IMR-90 (cell line): ENCODE results near the gene AKAP6. TPM values are rescaled to one million over a fixed set of nuclear protein-coding genes. Genes with fewer than 3 reads are reported as not detected.

Experiments
- ATAC-seq: fragments of 200-7000 bp; cut with Tn5 transposase; 2 replicates; pipeline ENCODE4 v1.9.1; 2020; ENCODE audit warnings: low read depth, mild to moderate bottlenecking, moderate library complexity
- BruUV-seq: library from RNA; stranded (reverse); fragments of 400-500 nt; replicated peaks from 2 replicates; lab custom pipeline; 2021; lab: Mats Ljungman, UMichigan
- CTCF ChIA-PET: fragments of 300-600 bp; formaldehyde crosslinking; extraction: SDS; loops from one replicate; lab custom pipeline; 2021; ENCODE audit warnings: antibody characterized with exemption; lab: Yijun Ruan, JAX
- POLR2A ChIA-PET: fragments of 300-600 bp; sonication (Branson Sonifier 250); formaldehyde crosslinking; loops from one replicate; lab custom pipeline; 2022; ENCODE audit warnings: antibody characterized with exemption; ENCODE audit not compliant: unreplicated experiment; lab: Charles Lee
- DNase-seq: peaks from one replicate; pipeline ENCODE4 v3.0.0; 2013
- H2AFZ ChIP-seq: replicated peaks from 2 replicates; pipeline ENCODE3; 2013; ENCODE audit warnings: low read length, mild to moderate bottlenecking; ENCODE audit not compliant: poor library complexity
- H2AK5ac ChIP-seq: 2 replicates; pipeline ENCODE4 v1.6.1; 2013; ENCODE audit warnings: low read depth, low read length, inconsistent platforms
- H2AK9ac ChIP-seq: replicated peaks from 2 replicates; pipeline ENCODE3; 2013; ENCODE audit warnings: mild to moderate bottlenecking, low read depth, low read length, moderate library complexity; ENCODE audit not compliant: poor library complexity
- H2BK120ac ChIP-seq: 2 replicates; pipeline ENCODE4 v1.6.1; 2013; ENCODE audit warnings: low read depth, low read length, inconsistent platforms
- H2BK15ac ChIP-seq: 3 replicates; pipeline ENCODE4 v1.6.1; 2013; ENCODE audit warnings: low read depth, low read length, inconsistent platforms
- H2BK20ac ChIP-seq: 2 replicates; pipeline ENCODE4 v1.6.1; 2013; ENCODE audit warnings: low read depth, mild to moderate bottlenecking, inconsistent platforms, low read length, moderate library complexity
- H2BK5ac ChIP-seq: 2 replicates; pipeline ENCODE4 v1.6.1; 2013; ENCODE audit warnings: mild to moderate bottlenecking, low read depth, low read length, inconsistent platforms; ENCODE audit not compliant: poor library complexity, severe bottlenecking
- H3K14ac ChIP-seq: replicated peaks from 2 replicates; pipeline ENCODE4 v1.6.1; 2013; ENCODE audit warnings: low read depth, low read length, inconsistent platforms
- H3K18ac ChIP-seq: 2 replicates; pipeline ENCODE4 v1.6.1; 2013; ENCODE audit warnings: low read depth, low read length, control low read depth
- H3K23ac ChIP-seq: 2 replicates; pipeline ENCODE4 v1.6.1; 2013; ENCODE audit warnings: low read depth, low read length, inconsistent platforms
- H3K27ac ChIP-seq: 2 replicates; pipeline ENCODE4 v1.5.1; 2013; ENCODE audit warnings: mild to moderate bottlenecking, control low read depth, low read length; ENCODE audit not compliant: insufficient read depth
- H3K27me3 ChIP-seq: 2 replicates; pipeline ENCODE4 v1.6.1; 2013; ENCODE audit warnings: low read length; ENCODE audit not compliant: control insufficient read depth, insufficient read depth
- H3K36me3 ChIP-seq: 2 replicates; pipeline ENCODE4 v1.6.1; 2013; ENCODE audit warnings: low read length, mixed read lengths; ENCODE audit not compliant: control insufficient read depth, insufficient read depth
- H3K4ac ChIP-seq: 2 replicates; pipeline ENCODE4 v1.6.1; 2013; ENCODE audit warnings: low read depth, low read length, inconsistent platforms
- H3K4me1 ChIP-seq: 2 replicates; pipeline ENCODE4 v1.6.1; 2013; ENCODE audit warnings: low read length, mixed read lengths; ENCODE audit not compliant: control insufficient read depth, insufficient read depth
- H3K4me2 ChIP-seq: 2 replicates; pipeline ENCODE4 v1.6.1; 2013; ENCODE audit warnings: low read depth, mild to moderate bottlenecking, control low read depth, low read length, moderate library complexity
- H3K4me3 ChIP-seq: 2 replicates; pipeline ENCODE4 v1.5.1; 2013; ENCODE audit warnings: low read depth, mild to moderate bottlenecking, control low read depth, low read length, moderate library complexity; ENCODE audit not compliant: insufficient read depth
- H3K56ac ChIP-seq: 2 replicates; pipeline ENCODE4 v1.6.1; 2013; ENCODE audit warnings: low read length, inconsistent platforms; ENCODE audit not compliant: insufficient read depth; ENCODE audit errors: extremely low read depth
- H3K79me1 ChIP-seq, 2 experiments: 2 replicates each; pipeline ENCODE4 v1.6.1; 2013; ENCODE audit warnings: low read length in 2 of 2, inconsistent platforms in 1 of 2, low read depth in 1 of 2
- H3K9ac ChIP-seq: 2 replicates; pipeline ENCODE4 v1.6.1; 2013; ENCODE audit warnings: low read depth, low read length, control low read depth
- H3K9me1 ChIP-seq: 2 replicates; pipeline ENCODE4 v1.6.1; 2013; ENCODE audit warnings: low read length, inconsistent platforms; ENCODE audit not compliant: insufficient read depth
- H3K9me3 ChIP-seq: 2 replicates; pipeline ENCODE4 v1.6.1; 2013; ENCODE audit warnings: low read length; ENCODE audit not compliant: control insufficient read depth, insufficient read depth
- H4K20me1 ChIP-seq: 2 replicates; pipeline ENCODE4 v1.6.1; 2013; ENCODE audit warnings: low read length, inconsistent platforms; ENCODE audit not compliant: insufficient read depth
- H4K5ac ChIP-seq: 2 replicates; pipeline ENCODE4 v1.6.1; 2013; ENCODE audit warnings: mild to moderate bottlenecking, low read depth, low read length, control low read depth
- H4K8ac ChIP-seq, 2 experiments: 2 replicates each; pipeline ENCODE4 v1.6.1; 2013; ENCODE audit warnings: low read depth in 2 of 2, low read length in 2 of 2, control low read depth in 1 of 2, inconsistent platforms in 1 of 2
- H4K91ac ChIP-seq: 2 replicates; pipeline ENCODE4 v1.6.1; 2013; ENCODE audit warnings: low read depth, low read length, inconsistent platforms; ENCODE audit not compliant: insufficient read depth
- BHLHE40 ChIP-seq: fragments of 150-350 bp; IDR thresholded peaks from 2 replicates; pipeline ENCODE4 v1.6.1; 2016; ENCODE audit warnings: mild to moderate bottlenecking, low read depth, low read length
- CEBPB ChIP-seq: IDR thresholded peaks from 2 replicates; pipeline ENCODE4 v1.6.1; 2012; ENCODE audit warnings: low read depth, low read length, improper control_type of control experiment
- CHD1 ChIP-seq: IDR thresholded peaks from 2 replicates; pipeline ENCODE4 v1.6.1; 2012; ENCODE audit warnings: low read depth, low read length, improper control_type of control experiment
- CTCF ChIP-seq: conservative IDR thresholded peaks from 2 replicates; pipeline ENCODE4 v1.5.1; 2012; ENCODE audit warnings: mild to moderate bottlenecking, low read depth, low read length, improper control_type of control experiment
- ELK1 ChIP-seq: fragments of 150-350 bp; IDR thresholded peaks from 2 replicates; pipeline ENCODE4 v1.6.1; 2016; ENCODE audit warnings: low read depth, mild to moderate bottlenecking, low read length, moderate library complexity, borderline replicate concordance
- FOS ChIP-seq: fragments of 150-350 bp; IDR thresholded peaks from 2 replicates; pipeline ENCODE4 v1.6.1; 2016; ENCODE audit warnings: low read depth, low read length
- MAFK ChIP-seq: IDR thresholded peaks from 2 replicates; pipeline ENCODE4 v1.6.1; 2012; ENCODE audit warnings: low read depth, low read length, improper control_type of control experiment
- MAZ ChIP-seq: IDR thresholded peaks from 2 replicates; pipeline ENCODE4 v1.6.1; 2012; ENCODE audit warnings: low read depth, mild to moderate bottlenecking, low read length, improper control_type of control experiment, moderate library complexity, borderline replicate concordance
- MXI1 ChIP-seq: IDR thresholded peaks from 2 replicates; pipeline ENCODE4 v1.6.1; 2012; ENCODE audit warnings: low read depth, mild to moderate bottlenecking, low read length, moderate library complexity, borderline replicate concordance
- NFE2L2 ChIP-seq: fragments of 150-350 bp; IDR thresholded peaks from 2 replicates; pipeline ENCODE4 v1.6.1; 2016; ENCODE audit warnings: low read depth, mild to moderate bottlenecking, low read length
- POLR2A ChIP-seq: IDR thresholded peaks from 2 replicates; pipeline ENCODE4 v1.6.1; 2012; ENCODE audit warnings: mild to moderate bottlenecking, low read depth, low read length
- RAD21 ChIP-seq: IDR thresholded peaks from 2 replicates; pipeline ENCODE4 v1.6.1; 2012; ENCODE audit warnings: low read length, improper control_type of control experiment
- RCOR1 ChIP-seq: IDR thresholded peaks from 2 replicates; pipeline ENCODE4 v1.6.1; 2012; ENCODE audit warnings: mild to moderate bottlenecking, low read length, improper control_type of control experiment; ENCODE audit not compliant: insufficient replicate concordance
- RFX5 ChIP-seq: IDR thresholded peaks from 2 replicates; pipeline ENCODE4 v1.8.0; 2012; ENCODE audit warnings: low read depth, mild to moderate bottlenecking, low read length, moderate library complexity
- USF2 ChIP-seq: fragments of 150-350 bp; IDR thresholded peaks from 2 replicates; pipeline ENCODE4 v1.6.1; 2017; ENCODE audit warnings: mild to moderate bottlenecking, antibody characterized with exemption, low read length, low read depth
- WGBS, 2 experiments: methylation state at CpG; one replicate each; pipeline versions ENCODE4 v1.1.5 to v1.1.7; 2013; ENCODE audit warnings: missing lambda C conversion rate in 2 of 2; ENCODE audit not compliant: insufficient read length in 1 of 2; ENCODE audit errors: extremely low coverage in 2 of 2; 5-methylcytosine and 5-hydroxymethylcytosine counted together
- dilution Hi-C: fragments of 300-500 bp; cut with HindIII; formaldehyde crosslinking; loops from one replicate; pipeline ENCODE4 v1.14.3; 2018; ENCODE audit warnings: low sequenced_read_pairs; ENCODE audit not compliant: unreplicated experiment
- in situ Hi-C: fragments of 300-500 bp; cut with MboI; formaldehyde crosslinking; loops from 3 replicates; pipeline ENCODE4 v1.14.3; 2019; ENCODE audit warnings: low sequenced_read_pairs, inconsistent platforms, mixed read lengths
- intact Hi-C: fragments of 100-400 bp; cut with micrococcal nuclease; formaldehyde crosslinking; loops from 2 replicates; pipeline ENCODE4 v1.10.0; 2022
- polyA plus RNA-seq, 3 experiments: library from polyadenylated mRNA; depleted of rRNA; stranded (reverse); fragments of >200 nt; gene quantifications; 2 replicates each; pipeline ENCODE4 v1.2.3, GENCODE V29; 2012; ENCODE audit warnings: low replicate concordance in 1 of 3
- total RNA-seq: library from RNA; depleted of rRNA; stranded (reverse); fragments of >200 nt; gene quantifications from 2 replicates; pipeline ENCODE4 v1.2.3, GENCODE V29; 2012

The AKAP6 gene
- total and polyA plus RNA-seq, 2 of the 4 experiments (the other 2 are of a cell fraction) = 0.22 to 1.6 TPM

- no peak overlapping the region for H2AK9ac ChIP-seq
- H3K14ac ChIP-seq = no peak overlapping the region
- no peaks in the 10 kb centered on the region for H3K4me1 ChIP-seq
- H3K4me2 ChIP-seq = no peak overlapping the region
- dilution Hi-C loops = no loop called here
- no peak overlapping the region for H2BK120ac ChIP-seq
- CTCF ChIA-PET = no interaction called here
- H3K9me1 ChIP-seq = no peaks in the 10 kb centered on the region
- TF ChIP-seq MXI1 (no peak), RFX5 (no peak), CTCF (no peak), CHD1 (no peak), MAZ (no peak), RAD21 (no peak), CEBPB (no peak), ELK1 (no peak), USF2 (no peak), MAFK (no peak), FOS (no peak), RCOR1 (no peak), POLR2A (no peak), NFE2L2 (no peak), BHLHE40 (no peak)
- no peak overlapping the region for H2AFZ ChIP-seq
- H4K91ac ChIP-seq = no peak overlapping the region
- no CpG with 5 or more reads among the region's 2 CpGs for WGBS, 2 experiments
- no peak overlapping the region for H2AK5ac ChIP-seq
- no peaks in the 10 kb centered on the region for H4K20me1 ChIP-seq
- H3K18ac ChIP-seq = no peak overlapping the region
- no peaks in the 10 kb centered on the region for H3K27me3 ChIP-seq
- DNase-seq (no peak), ATAC-seq (no peak)
- BruUV-seq = no TSS peak
- no peaks in the 10 kb centered on the region for H3K79me1 ChIP-seq
- no peak overlapping the region for H3K56ac ChIP-seq
- H4K8ac ChIP-seq = no peak overlapping the region
- no peak overlapping the region for H3K23ac ChIP-seq
- no peaks in the 10 kb centered on the region for H3K36me3 ChIP-seq
- intact Hi-C loops = no loop called here
- no peak overlapping the region for H2BK15ac ChIP-seq
- H3K4me3 ChIP-seq = no peak overlapping the region
- in situ Hi-C loops = no loop called here
- H3K9me3 ChIP-seq = no peaks in the 10 kb centered on the region
- POLR2A ChIA-PET = no interaction called here
- no peak overlapping the region for H4K5ac ChIP-seq
- H3K27ac ChIP-seq = no peak overlapping the region
- H3K4ac ChIP-seq = no peak overlapping the region
- H2BK5ac ChIP-seq = no peak overlapping the region
- H2BK20ac ChIP-seq = no peak overlapping the region
- H3K9ac ChIP-seq = no peak overlapping the region
Measured at GRCh38 chr14:32774214-32774613, 445.1 kb downstream of the AKAP6 start.
